ENCODE data around the gene SORCS3. TPM values are rescaled to one million over a fixed set of nuclear protein-coding genes. Genes with fewer than 3 reads are reported as not detected.

The SORCS3 gene
- total RNA-seq, 1 experiment from 2014 or later: not detected

GRCh38 chr10:104657036-104657435 is 15.9 kb downstream of the SORCS3 start:
- Histone ChIP-seq H3K9me2 (ENCODE audit: insufficient read depth) (no peaks in the 10 kb centered on the region), H3K9me3 (ENCODE audit: insufficient read depth, low read depth) (no peaks in the 10 kb centered on the region), H3K27ac (no peak overlapping the region), H2AFZ (no peak overlapping the region), H3K4me3 (no peak overlapping the region), H3F3A (ENCODE audit: insufficient read depth, low read depth) (no peaks in the 10 kb centered on the region), H3K27me3 (ENCODE audit: insufficient read depth, low read depth) (no peaks in the 10 kb centered on the region), H3K36me3 (ENCODE audit: low read depth) (no peaks in the 10 kb centered on the region), H3K4me1 (replicated peaks; ENCODE audit: insufficient read depth) (no peaks in the 10 kb centered on the region), H3K4me2 (no peak overlapping the region), H3K79me2 (ENCODE audit: low read depth) (no peaks in the 10 kb centered on the region), H4K20me1 (ENCODE audit: insufficient read depth) (no peaks in the 10 kb centered on the region)
- DNase-seq: no peak
- ChIA-PET CTCF (no interaction called here), POLR2A (ENCODE audit: unreplicated experiment) (interaction anchor here (0.9 kb wide), 1 partner anchor 100 kb away, joined by 4 read pairs; no protein-coding TSS in a partner anchor)
- BruUV-seq (replicated peaks): no TSS peak
- TF ChIP-seq EZH2 (IDR thresholded peaks at IDR 0.05; ENCODE audit: low read depth) (no peak), CTCF (conservative IDR thresholded peaks at IDR 0.05) (no peak)
- intact Hi-C loops (cut with micrococcal nuclease; ENCODE audit: unreplicated experiment): no loop called here

GRCh38 chr10:104657457-104657856 is 16.4 kb downstream of the SORCS3 start:
- no peak overlapping the region for H2AFZ ChIP-seq
- CTCF ChIA-PET: no interaction called here
- POLR2A ChIA-PET (ENCODE audit: unreplicated experiment): interaction anchor here (0.9 kb wide), 1 partner anchor 99 kb away, joined by 4 read pairs; no protein-coding TSS in a partner anchor
- H4K20me1 ChIP-seq (ENCODE audit: insufficient read depth): no peaks in the 10 kb centered on the region
- H3K36me3 ChIP-seq (ENCODE audit: low read depth): no peaks in the 10 kb centered on the region
- no peak for TF ChIP-seq EZH2 (IDR thresholded peaks at IDR 0.05; ENCODE audit: low read depth)
- no peak for TF ChIP-seq CTCF (conservative IDR thresholded peaks at IDR 0.05)
- no peak overlapping the region for H3K4me2 ChIP-seq
- no peaks in the 10 kb centered on the region for H3K79me2 ChIP-seq (ENCODE audit: low read depth)
- intact Hi-C loops (cut with micrococcal nuclease; ENCODE audit: unreplicated experiment): no loop called here
- H3F3A ChIP-seq (ENCODE audit: insufficient read depth, low read depth): no peaks in the 10 kb centered on the region
- BruUV-seq (replicated peaks): no TSS peak
- no peaks in the 10 kb centered on the region for H3K9me2 ChIP-seq (ENCODE audit: insufficient read depth)
- H3K4me3 ChIP-seq: no peak overlapping the region
- no peak overlapping the region for H3K27ac ChIP-seq
- no peaks in the 10 kb centered on the region for H3K4me1 ChIP-seq (replicated peaks; ENCODE audit: insufficient read depth)
- no peaks in the 10 kb centered on the region for H3K27me3 ChIP-seq (ENCODE audit: insufficient read depth, low read depth)
- no peak for DNase-seq
- H3K9me3 ChIP-seq (ENCODE audit: insufficient read depth, low read depth): no peaks in the 10 kb centered on the region

GRCh38 chr10:104658067-104658466 is 17.0 kb downstream of the SORCS3 start:
- DNase-seq: no peak
- no peaks in the 10 kb centered on the region for H4K20me1 ChIP-seq (ENCODE audit: insufficient read depth)
- no peak for TF ChIP-seq CTCF (conservative IDR thresholded peaks at IDR 0.05)
- TF ChIP-seq EZH2 (IDR thresholded peaks at IDR 0.05; ENCODE audit: low read depth): no peak
- H3K4me2 ChIP-seq: no peak overlapping the region
- no peaks in the 10 kb centered on the region for H3K36me3 ChIP-seq (ENCODE audit: low read depth)
- intact Hi-C loops (cut with micrococcal nuclease; ENCODE audit: unreplicated experiment): no loop called here
- no peak overlapping the region for H2AFZ ChIP-seq
- H3K27me3 ChIP-seq (ENCODE audit: insufficient read depth, low read depth): no peaks in the 10 kb centered on the region
- no peak overlapping the region for H3K4me3 ChIP-seq
- H3K9me2 ChIP-seq (ENCODE audit: insufficient read depth): no peaks in the 10 kb centered on the region
- H3K79me2 ChIP-seq (ENCODE audit: low read depth): no peaks in the 10 kb centered on the region
- CTCF ChIA-PET: no interaction called here
- no peaks in the 10 kb centered on the region for H3K9me3 ChIP-seq (ENCODE audit: insufficient read depth, low read depth)
- no peaks in the 10 kb centered on the region for H3F3A ChIP-seq (ENCODE audit: insufficient read depth, low read depth)
- no peak overlapping the region for H3K27ac ChIP-seq
- no TSS peak for BruUV-seq (replicated peaks)
- H3K4me1 ChIP-seq (replicated peaks; ENCODE audit: insufficient read depth): no peaks in the 10 kb centered on the region
- POLR2A ChIA-PET (ENCODE audit: unreplicated experiment): interaction anchor here (0.9 kb wide), 1 partner anchor 99 kb away, joined by 4 read pairs; no protein-coding TSS in a partner anchor
